M059J (cell line): ENCODE results near the gene POU2F1. TPM values are rescaled to one million over a fixed set of nuclear protein-coding genes. Genes with fewer than 3 reads are reported as not detected.
"Not testable (repeated sequence)": the region's sequence is repeated elsewhere in the genome, so short reads cannot be mapped to it uniquely, and the experiment has no call there.

Source experiments
- DNase-seq: peaks from one replicate; pipeline ENCODE4 v3.0.0-alpha.2; 2012; ENCODE audit warnings: low read depth
- total RNA-seq: library from RNA; depleted of rRNA; stranded (reverse); fragments of >200 nt; shearing (Covaris generic); gene quantifications from 2 replicates; pipeline ENCODE4 v1.2.3, GENCODE V29; 2014

Gene POU2F1
- total RNA-seq, 1 experiment from 2014 or later, result 5.5 TPM

DNA sequence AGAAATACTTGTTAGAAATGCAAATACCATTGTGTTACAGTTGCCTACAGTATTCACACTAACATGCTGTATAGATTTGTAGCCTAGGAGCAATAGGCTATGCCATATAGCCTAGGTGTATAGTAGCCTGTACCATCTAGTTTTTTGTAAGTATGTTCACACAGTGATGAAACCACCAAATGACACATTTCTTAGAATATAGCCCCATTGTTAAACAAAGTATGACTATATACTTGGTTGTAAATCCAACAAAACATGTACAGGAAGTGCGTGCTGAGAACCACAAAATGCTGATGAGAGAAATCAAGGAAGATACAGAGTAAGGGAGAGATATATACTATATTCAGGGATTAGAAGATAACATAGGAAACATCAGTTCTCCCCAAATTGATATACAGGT, 92.2 kb downstream of the POU2F1 start:
- DNase-seq, result no peak

GRCh38 chr1:167314671-167315070, 94.0 kb downstream of the POU2F1 start:
- no peak for DNase-seq

GRCh38 chr1:167317463-167317862, 96.8 kb downstream of the POU2F1 start:
- no peak for DNase-seq

GRCh38 chr1:167319206-167319605, 98.5 kb downstream of the POU2F1 start:
- DNase-seq, result not testable (repeated sequence)

DNA sequence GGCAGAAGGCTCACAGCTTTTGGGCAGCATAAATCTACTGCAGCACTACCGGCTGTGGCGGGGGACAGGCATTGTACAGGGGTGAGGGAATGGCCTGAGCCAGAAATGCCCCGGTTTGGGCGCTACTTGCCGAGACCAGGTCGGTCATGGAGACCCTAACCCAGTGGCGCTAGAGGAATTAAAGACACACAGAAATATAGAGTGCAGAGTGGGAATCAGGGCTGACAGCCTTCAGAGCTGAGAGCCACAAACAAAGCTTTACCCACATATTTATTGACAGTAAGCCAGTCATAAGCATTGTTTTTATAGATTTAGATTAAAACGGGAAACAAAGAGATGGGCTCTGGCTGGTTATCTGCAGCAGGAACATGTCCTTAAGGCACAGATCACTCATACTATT, 101.8 kb downstream of the POU2F1 start:
- no peak for DNase-seq

- no peak for DNase-seq
Measured at GRCh38 chr1:167325151-167325550, 104.5 kb downstream of the POU2F1 start.

DNA sequence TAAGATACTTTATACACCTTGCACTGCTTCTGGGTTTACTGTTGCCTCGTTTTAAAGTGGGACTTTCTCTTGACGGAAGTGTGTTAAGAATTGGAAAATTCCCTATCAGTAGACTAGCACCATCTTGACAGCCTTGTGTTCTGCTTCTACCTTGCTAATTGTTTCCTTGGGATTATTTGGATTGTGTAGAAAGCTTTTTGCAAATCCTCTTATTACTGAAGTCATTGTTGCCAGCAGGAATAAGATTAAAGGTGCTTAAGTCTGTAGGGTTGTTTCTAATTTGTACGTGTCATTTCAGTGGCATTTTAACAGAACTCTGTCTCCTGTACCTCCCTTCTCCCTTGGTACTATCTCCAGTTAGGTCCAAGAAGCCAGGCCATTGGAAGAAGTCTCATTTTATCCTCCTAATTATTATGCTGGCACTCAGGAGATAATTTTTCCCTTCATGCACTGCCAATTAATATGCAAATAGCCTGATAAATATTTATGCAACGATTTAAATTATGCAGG, 107.7 kb downstream of the POU2F1 start:
- DNase-seq, result no peak

- DNase-seq, result no peak
Measured at GRCh38 chr1:167328816-167329483, 108.3 kb downstream of the POU2F1 start.

DNA sequence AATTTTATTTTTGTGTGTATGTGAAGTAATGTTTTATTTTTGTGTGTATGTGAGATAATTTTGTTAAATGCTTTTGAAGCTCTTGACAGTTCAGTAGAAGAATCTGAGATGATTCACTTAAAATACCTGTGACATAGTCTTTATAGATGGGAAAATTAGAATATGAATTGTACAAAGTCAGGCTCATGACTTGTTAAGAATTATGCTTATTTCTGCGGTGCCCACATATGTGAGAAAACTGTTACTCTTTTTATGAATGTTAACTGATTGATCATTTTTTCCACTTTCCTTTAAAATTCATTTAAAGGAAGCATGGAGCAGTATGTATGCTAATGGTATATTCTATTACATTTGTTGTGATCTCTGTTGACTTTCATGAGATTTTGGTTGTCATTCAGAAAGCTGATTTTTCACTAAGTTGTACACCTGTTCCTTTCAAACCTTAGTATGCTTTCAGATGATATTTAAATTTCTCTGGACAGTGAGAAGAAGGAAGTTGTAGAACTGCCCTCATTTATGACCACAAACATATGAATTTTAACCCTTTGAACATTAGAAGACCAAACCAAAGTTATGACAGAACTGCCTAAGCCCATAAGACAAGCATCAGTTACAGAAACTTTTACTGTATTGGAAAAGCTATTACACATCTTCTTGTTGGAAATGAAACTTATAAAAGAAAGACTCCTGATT, 110.1 kb downstream of the POU2F1 start:
- no peak for DNase-seq

- DNase-seq, result no peak
Measured at GRCh38 chr1:167331650-167332049, 111.0 kb downstream of the POU2F1 start.

GRCh38 chr1:167332503-167332902, 111.8 kb downstream of the POU2F1 start:
- DNase-seq, result no peak

DNA sequence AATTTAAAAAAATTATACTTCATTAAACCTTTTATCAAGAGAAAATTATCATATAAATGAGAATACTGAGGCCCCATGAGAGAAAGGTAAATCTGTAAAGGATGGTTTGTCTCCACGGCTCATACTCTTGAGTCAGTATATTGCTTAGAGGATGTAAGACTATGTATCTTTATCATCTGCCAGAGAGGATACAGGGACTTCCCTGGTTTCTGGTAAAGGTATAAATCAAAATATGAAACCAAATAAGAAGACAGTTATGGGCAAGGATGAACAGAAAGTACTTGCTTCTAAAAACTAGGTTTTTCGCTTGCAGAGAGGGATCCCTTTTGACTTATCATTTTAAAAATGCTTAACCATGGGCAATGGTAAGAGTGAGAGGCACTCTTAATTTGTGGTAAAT, 112.4 kb downstream of the POU2F1 start:
- no peak for DNase-seq

- no peak for DNase-seq
Measured at GRCh38 chr1:167333703-167334102, 113.0 kb downstream of the POU2F1 start.

GRCh38 chr1:167339405-167339804, 118.7 kb downstream of the POU2F1 start:
- DNase-seq, result no peak

DNA sequence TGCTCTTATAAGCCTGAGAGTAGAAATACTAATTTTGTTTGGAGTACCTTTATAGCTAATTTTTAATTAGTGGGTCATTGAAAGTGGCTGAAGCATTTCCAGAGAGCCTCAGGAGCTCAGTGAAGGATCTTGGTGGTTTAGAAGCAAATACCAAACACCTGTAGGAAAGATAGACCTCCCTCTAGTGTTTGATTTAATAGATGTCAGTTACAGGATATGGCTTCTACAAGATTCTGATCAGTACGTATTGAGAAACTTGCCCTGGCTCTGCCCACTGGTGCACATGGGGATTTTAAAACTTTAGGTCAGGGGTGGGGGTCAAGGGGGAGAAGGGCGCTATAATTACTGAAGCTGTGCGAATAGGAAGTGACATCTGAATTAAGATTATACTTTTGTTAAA, 122.2 kb downstream of the POU2F1 start:
- peak; percentile 15 for DNase-seq

DNA sequence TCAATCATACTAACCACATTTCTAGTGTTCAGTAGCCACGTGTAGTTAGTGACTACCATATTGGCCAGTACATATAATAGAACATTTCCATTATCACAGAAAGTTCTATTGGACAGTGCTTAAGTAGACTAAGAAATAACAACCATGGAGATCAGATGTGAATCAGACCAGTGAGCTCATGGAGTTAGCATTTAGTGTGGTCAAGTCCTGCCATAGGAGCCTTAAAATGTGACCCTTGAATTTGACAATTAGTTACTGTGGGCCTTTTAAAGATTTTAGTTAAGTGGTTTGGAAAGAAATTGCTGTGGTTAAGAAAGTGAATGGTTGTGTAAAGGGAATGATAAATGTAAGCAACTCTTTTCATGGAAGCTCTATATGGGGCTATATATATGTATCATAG, 123.4 kb downstream of the POU2F1 start:
- DNase-seq, result peak; percentile 68

DNA sequence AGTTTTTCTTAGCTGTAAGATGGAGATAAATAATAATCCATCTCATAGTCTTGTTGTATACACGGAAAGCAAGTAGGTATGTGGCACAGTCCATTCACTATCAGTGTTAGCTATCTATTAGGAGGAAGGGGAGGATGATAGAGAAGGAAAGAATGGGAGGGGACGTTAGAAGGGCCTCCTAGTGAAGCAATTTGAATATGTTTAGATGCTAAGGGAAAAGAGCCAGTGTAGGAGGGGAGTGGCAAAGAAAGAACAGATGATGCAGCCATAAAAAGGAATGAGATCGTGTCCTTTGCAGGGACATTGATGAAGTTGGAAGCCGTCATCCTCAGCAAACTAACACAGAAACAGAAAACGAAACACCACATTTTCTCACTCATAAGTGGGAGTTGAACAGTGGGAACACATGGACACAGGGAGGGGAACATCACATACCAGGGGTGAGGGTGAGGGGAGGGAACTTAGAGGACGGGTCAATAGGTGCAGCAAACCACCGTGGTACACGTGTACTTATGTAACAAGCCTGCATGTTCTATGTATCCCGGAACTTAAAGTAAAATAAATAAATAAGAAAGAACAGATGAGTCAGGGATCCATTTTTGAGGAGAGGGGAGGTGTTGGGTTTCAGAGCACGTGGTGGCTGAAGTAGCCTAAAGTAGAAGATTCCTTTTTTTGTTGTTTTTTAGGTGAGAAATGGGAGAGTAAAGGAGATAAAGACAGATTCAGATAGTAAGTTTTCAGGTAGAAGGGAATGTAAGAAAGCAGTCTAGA, 124.1 kb downstream of the POU2F1 start:
- DNase-seq, result no peak

DNA sequence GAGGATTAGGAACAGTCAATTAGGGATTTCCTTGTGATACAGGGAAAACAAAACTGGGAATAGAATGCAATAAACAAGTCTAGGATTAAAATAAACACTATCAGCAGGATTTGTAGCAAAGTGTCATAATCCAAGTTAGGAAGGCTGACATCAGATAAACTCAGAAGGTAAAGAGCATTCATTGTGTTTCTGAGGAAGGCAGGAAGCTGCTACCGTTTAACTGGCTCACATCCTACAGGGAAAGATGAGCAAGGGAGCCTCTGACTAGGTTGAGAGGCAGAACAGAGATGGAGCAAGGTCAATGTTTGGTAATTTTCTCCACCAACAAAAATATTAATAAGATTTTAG, 124.7 kb downstream of the POU2F1 start:
- no peak for DNase-seq

GRCh38 chr1:167357305-167357704, 136.6 kb downstream of the POU2F1 start:
- no peak for DNase-seq

DNA sequence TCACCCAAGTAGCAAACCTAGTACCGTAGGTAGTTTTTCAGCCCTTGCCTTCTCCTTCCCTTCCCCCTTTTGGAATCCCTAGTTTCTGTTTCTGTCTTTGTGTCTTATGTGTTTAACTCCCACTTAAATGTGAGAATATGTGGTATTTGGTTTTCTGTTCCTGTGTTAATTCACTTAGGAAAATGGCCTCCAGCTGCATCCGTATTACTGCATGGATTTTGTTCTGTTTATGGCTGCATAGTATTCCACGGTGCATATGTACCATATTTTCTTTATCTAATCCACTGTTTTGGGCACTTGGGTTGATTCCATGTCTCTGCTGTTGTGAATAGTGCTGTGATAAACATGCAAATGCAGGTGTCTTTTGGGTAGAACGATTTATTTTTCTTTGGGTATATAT, 138.6 kb downstream of the POU2F1 start:
- DNase-seq, result no peak

GRCh38 chr1:167360120-167360519, 139.4 kb downstream of the POU2F1 start:
- DNase-seq, result peak; percentile 84

GRCh38 chr1:167362638-167363037, 142.0 kb downstream of the POU2F1 start:
- no peak for DNase-seq

DNA sequence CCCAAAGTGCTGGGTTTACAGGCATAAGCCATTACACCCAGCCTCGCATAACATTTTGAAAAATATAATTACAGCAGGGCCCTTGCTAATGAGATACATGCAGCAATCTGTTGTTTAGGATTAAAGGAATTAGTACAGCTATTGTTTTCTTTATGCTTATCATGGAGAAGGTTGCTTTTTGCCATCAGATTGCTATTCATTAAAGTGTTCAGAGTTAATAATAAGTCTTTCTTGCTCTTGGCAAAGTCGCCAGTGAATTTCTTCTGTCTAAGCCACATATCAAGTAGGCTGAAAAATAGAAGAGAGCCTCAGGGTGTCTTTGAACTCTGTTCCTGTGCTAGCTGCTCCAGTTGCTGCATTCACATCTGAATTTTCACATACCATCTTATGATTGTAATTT, 144.1 kb downstream of the POU2F1 start:
- DNase-seq, result no peak
